HG02642 (cell line): ENCODE results near the gene UBE2D4.
"Not testable (repeated sequence)": the region's sequence is repeated elsewhere in the genome, so short reads cannot be mapped to it uniquely, and the experiment has no call there.

ENCODE experiments used
- ATAC-seq: cut with Tn5 transposase; IDR thresholded peaks from one replicate; pipeline ENCODE4 v1.9.1; 2021; ENCODE audit warnings: mild to moderate bottlenecking; ENCODE audit not compliant: unreplicated experiment, poor library complexity

Gene UBE2D4

DNA sequence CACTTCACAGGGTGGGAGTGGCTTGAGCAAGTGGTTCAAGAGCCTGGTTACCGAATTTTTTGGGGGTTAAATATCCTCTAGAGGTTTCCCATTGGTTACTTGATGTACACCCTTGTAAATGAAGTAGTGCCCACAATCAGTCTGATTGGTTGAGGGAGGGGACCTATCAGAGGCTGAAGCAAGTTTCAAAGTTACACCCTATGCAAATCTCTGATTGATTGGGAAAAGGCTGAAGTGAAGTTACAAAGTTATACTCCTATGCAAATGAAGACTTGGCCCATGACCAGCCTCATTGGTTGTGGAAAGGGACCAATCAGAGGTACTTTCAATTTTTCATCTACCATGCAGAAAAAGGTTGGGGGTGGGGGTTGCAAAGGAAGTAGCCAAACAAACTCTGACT is 34.7 kb downstream of the UBE2D4 start:
- no peak for ATAC-seq

DNA sequence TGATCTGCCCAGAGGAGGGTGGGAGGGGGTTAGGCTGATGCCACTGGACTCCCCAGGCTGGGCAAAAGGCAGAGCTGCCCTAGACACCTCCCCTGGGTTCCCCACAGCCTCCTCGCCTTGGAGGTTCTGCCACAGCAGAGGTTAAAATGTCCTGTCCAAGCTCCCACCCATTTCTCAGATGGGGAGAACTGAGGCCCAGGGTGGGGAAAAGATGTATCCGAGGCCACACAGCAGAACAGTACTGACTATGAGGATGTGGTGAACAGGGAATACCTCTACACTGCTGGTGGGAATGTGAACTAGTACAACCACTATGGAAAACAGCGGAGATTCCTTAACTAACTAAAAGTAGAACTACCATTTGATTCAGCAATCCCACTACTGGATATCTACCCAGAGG is 40.2 kb downstream of the UBE2D4 start:
- ATAC-seq: not testable (repeated sequence)

DNA sequence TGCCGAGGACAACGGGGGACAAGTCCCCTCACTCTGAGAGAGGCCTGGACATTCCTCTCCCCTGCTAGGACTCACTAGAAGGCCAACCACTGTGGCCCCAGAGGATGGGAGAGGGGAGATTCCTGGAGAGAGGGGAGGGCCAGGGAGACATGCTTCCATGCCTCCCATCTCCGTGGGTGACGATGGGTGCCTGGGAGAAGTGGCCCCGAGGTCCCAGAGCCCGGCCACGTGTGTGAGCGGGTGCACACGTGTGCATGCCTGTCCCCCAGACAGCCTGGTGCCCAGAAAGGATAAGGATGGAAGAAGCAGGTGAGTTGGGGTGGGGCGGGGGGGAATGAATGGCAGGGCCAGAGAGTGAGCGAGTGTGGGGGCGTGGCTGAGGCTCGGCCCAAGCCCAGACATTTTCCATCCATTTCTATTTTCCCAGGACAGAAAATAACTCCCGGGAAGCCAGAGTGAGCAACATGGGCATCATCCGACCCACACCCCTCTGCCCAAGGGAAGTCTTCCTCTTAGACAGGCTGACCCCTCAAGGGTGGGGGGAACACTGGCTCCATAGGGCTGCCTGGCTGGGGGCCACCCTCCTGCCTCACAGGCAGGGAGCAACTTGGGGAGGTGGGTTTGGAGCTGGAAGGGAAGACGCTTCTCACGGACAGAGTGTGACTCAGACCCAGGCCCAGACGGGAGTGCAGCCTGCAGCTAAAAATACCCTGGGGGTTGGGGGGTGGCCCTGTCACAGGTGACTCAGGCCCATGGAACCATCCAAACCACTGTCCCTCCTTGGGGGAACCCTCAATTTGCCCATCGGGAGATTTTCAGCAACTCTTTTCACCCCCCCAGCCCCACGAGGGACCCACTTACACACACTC is 42.2 kb downstream of the UBE2D4 start:
- ATAC-seq: not testable (repeated sequence)

DNA sequence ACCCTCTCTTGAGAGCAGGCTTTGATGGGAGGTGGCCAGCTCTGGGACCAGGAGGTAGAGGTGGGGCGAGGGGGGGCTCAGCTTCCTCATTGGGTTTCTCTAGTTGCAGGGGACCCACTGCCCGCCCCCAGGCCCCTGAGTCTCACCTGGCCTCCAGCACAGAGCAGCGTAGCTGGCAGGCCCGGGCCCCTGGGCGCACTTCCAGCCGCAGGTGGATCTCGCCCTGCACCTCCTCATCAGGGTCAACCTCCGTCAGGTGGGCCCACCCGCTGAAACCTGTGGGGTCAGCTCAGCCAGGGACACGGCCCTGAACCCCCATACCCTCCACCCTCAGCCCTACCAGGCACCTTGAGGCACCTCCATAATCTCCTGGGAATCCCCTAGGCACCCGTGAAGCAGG is 43.4 kb downstream of the UBE2D4 start:
- ATAC-seq: not testable (repeated sequence)

DNA sequence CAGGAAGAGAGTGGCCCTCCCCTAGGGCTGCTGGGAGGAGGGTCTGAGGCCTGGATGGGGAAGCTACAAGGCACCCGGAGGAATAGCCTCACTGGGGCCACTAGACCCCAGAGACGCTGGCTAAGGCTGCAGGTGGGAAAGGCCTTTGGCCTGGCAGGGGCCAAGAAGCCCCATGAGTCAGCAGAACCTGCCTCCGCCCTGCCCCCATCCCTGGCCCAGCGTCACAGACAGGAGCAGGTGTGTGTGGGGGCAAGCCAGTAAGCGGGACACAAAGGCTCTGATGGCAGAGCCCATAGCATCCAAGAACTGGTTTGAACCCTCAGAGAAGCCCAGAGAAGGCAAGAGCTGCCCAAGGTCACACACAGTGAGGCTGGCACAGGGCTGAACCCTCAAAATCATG is 44.5 kb downstream of the UBE2D4 start:
- ATAC-seq: not testable (repeated sequence)

DNA sequence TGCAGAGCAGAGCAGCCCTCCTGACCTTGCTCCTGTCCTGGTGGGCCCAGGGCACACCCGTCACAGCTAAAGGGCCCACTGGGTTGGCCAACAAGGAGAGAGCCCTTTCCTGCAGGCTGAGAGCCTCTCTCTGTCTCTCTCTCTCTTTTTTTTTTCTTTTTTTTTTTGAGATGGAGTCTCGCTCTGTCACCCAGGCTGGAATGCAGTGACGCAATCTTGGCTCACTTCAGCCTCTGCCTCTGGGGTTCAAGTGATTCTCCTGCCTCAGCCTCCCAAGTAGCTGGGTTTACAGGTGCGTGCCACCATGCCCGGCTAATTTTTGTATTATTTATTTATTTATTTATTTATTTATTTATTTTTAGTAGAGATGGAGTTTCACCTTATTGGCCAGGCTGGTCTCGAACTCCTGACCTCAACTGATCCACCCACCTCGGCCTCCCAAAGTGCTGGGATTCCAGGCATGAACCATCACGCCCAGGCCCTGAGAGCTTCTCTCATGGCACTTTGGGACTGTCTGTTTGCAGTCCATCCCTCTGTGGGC is 47.9 kb downstream of the UBE2D4 start:
- not testable (repeated sequence) for ATAC-seq

DNA sequence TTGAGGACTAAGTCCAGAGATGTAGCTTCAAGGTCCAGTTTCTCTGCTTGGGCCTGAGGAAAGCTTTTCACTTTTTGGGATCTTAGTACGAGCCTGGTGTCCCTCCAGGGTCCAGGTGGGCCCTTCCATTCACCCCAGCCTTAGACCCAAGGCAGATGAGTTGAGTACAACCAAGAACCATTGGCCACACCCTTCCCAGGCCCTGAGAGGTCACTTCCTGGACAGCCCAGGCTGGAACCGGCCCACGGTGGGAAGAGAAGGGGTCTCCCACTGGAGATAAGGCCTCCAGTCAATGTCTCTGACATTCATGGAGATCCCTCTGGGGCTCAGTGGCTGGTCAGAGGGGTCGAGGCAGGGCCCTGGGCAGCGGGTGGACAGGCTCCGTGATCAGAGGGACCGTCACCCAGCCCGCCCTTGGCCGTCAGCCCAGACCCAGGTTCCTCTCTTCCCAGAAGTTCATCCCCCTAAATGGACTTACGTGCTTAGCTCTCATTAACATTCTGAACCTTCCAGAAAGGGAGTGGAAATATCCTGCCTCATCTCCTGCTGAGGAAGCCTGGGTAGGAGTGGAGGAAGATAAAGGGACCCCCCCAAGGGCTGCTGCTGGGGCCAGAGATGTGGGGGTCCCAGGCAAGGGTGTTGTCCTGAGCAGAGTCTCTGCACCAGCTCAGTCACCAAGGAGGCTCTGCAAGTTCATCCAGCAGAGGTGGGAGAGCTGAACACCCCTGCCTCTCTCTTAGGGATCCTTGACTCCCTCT is 48.7 kb downstream of the UBE2D4 start:
- ATAC-seq: not testable (repeated sequence)

DNA sequence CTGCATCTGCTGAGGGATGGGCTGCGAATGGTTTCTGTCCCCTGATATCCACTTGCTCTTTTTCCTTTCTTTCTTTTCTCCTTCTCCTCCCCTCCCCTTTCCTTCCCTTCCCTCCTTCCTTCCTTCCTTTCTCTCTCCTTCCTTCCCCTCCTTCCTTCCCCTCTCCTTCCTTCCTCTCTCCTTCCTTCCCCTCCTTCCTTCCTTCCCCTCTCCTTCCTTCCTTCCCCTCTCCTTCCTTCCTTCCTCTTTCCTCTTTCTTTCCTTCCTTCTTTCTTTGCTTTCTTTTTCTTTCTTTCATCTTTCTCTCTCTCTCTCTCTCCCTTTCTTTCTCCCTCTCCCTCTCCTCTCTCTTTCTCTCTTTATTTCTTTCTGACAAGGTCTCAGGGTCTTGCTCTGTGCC is 51.3 kb downstream of the UBE2D4 start:
- ATAC-seq: no peak

DNA sequence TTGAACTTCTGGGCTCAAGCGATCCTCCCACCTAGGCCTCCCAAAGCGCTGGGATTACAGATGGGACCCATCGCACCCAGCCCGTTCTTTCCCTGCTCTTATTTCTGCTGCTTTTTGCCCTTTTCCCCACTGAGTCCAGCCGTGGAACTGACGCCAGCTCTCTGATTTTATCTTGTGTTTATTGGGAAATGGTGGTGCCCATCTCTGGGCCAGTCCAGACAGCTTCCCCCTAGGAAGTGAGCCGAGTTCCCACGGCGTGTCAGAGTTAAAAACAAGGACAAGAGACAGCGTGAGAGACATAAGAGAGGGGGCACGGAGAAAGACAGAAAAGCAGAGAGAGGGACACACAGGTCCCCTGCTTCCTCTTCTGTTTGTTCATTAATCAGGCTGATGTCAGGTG is 51.9 kb downstream of the UBE2D4 start:
- ATAC-seq: not testable (repeated sequence)

DNA sequence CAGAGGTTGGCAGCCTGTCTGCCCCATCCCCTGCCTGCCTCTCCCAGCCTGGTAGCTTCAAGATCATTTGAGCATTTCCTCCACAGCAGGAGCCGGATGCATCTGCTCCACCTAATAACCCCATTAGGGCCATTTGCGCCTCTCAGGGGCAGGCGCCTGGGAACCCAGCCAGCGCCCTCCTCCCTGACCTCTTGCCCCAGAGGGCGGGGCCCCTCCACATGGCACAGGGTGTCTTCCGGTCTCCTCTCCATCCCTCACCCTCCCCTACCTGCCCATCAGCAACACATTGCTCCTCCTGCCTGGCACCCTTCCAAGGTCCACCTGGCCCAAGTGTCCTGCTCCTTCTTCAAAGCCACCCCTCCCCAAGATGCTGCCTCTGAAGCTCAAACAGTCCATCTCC is 56.6 kb downstream of the UBE2D4 start:
- not testable (repeated sequence) for ATAC-seq

DNA sequence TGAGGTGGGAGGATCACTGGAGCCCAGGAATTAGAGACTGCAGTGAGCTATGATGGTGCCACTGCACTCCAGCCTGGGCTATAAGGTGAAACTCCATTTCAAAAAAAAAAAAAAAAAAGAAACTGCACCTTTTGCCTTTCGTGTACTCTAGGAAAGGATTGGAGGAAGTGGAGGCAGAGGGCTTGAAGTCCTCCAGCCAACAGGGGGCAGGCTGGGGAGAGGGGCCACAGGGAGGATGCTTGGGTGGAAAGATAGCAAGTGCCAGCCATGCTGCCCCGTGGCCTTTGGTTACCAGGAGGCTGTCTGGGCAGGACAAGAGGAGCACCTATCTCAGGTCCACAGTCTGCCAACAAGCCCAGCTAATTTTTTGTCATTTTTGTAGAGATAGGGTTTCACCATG is 57.5 kb downstream of the UBE2D4 start:
- not testable (repeated sequence) for ATAC-seq

DNA sequence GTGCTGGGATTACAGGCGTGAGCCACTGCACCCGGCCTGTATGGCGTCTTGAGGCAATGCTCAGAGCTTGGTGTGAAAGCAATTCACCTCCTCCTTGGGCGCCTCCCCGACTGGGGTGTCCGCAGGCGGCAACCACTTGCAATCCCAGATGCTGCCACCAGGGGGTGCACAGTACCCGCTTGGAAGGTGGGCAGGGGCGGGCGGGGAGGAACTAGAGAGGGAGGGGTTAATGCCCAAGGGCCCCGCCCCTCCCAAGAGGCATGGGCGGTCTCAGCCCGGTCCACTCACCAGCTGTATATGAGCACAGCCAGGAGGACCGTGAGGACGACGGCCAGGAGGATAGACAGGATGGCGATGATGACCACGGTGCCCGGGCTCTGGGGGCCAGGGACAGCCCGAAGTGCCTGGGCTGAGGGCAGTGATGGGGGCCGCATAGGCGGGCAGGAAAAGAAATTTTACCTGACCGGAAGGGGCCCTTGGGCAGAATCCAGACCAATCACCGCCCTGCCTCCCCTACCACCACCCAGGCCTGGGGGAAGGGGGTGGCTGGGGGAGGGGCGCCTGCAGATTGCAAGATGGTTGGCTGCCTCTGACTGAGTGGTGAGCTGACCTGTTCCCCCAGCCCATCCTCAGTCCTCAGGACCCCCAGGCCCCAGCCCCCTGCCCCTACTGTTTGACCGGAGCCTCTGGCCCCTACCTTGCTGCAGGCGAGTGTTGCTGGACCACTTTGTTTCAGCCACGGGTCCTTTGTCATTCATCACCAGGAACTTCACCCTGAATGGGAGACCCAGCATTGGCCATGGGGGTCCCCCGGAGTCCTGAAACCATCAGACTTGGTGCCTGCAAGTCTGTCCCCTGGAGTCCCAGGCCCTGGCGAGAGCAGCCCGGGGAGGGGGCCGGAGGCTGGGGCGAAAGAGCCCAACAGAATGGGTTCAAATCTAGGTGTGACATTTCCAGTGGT is 59.9 kb downstream of the UBE2D4 start:
- peak; percentile 70 for ATAC-seq

DNA sequence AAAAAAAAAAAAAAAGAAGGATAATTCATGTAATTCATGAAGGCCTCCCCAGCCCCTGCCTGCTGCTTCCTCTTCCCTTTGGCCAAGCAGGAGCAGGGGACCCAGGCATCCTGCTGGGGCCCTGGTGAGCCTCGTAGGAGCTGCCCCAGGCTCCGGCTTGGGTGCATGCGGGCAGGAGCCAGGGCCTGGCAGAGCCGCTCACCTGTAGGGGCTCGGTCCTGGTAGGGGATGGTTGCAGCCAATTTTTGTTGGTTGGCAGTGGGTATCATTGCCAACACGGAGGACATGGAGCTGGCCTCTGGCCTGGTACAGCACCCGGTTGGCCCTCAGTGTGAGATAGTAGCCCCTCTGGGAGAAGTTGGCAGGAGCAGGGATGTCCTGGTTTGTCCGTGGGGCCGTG is 61.2 kb downstream of the UBE2D4 start:
- ATAC-seq: not testable (repeated sequence)

DNA sequence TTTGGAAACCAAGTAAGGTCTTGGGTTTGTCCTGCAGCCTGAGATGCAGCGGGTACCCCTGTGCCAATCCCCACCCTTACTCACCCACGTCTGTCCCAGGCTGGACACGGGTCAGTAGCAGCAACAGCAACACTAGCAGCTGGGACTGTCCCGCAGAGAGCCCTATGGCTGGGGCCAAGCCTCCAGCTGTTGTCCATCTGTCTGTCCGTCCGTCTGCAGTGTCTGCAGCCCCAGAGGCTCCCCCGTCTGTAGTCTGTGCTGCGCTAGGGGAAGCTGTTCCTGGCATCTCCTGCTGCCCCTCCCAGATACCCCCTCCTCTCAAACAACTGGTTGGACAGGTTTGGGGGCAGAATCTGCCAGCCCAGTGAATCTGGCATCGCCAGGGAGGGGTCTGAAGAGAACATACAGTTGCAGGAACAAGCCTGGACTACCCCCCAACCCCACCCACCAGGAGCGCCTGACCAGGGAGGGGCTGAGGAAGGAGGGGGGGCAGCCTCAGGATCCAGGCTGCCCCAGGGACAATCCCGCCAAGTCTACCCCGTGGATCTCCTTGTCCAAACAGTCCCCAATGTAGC is 63.9 kb downstream of the UBE2D4 start:
- not testable (repeated sequence) for ATAC-seq

DNA sequence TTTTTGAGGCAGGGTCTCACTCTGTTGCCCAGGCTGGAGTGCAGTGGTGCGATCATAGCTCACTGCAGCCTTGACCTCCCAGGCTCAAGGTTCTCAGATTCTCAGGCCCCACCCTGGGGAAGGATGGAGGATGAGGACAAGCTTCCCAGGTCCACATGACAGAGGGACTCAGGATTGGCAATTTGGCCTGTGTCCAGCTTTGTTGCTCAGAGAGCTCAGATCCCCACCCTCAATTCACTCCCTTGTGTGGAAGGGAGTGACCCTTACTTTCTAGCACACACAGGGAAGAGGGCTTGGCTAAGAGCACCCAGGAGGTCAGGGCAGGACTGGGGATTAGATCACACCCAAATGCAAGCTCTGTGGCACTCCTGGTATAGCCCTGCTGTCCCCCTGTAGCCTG is 64.6 kb downstream of the UBE2D4 start:
- ATAC-seq: not testable (repeated sequence)

DNA sequence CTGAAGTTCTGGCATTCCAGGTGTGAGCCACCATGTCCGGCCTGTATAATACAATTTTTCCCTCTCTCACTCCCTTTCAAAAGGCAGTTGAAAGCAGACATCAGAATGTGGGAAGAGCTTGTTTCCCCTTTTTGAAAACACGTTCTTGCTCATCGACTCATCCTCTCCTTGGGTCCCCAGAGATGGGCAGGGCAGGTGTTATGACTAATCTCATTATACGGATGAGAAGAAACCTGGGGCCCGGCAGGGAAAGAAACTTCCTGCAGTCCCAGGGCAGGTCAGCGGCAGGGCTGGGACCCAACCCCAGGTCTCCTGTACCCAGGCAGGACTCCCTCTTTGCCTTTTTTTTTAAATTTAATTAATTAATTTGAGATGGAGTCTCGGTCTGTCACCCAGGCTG is 66.7 kb downstream of the UBE2D4 start:
- peak; percentile 90 for ATAC-seq

DNA sequence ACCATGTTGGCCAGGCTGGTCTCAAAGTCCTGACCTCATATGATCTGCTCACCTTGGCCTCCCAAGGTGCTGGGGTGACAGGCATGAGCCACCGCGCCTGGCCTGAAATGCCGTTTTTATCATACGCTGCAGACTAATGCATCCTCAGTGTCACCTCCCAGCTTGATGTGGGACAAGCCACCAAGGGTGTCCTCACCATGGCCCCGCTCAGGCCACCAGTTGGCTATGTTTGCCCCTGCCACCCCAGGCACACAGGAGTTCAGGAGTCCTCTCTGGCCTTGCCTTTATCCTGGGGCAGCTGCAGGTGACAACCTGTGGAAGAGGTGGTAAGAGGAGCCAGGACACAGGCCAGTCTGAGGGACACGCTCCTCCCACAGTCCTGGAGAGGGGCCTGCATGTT is 68.4 kb downstream of the UBE2D4 start:
- ATAC-seq: not testable (repeated sequence)

DNA sequence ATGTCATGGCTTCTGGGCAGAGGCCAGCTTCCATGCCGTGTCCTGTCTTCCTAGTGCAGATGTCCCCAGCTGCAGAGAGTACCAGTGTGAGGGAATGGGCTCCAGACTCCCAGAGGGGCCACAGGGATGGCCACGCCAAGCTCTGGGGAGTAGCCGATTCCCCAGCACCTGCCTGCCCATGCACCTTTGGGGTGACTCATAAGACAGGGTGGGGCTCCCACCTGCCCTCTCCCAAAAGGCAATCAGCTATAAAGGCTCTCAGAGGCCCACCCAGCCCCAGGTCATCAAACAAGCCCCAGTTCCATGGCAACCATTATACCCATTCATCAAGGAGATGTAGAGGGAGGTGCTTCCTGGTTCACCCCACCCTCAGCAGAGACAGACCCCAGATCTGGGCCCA is 71.3 kb downstream of the UBE2D4 start, which contains the start of gene SPDYE1:
SPDYE1 (plus strand) TSS at position 366 of the 400 bp plus-strand sequence. CDS start 2,053 bp downstream, outside the sequence.
- ATAC-seq: not testable (repeated sequence)
